Heart left ventricle (tissue), 16 donors: Measurements from ENCODE around the gene SMAD9. TPM values are rescaled to one million over a fixed set of nuclear protein-coding genes. Genes with fewer than 3 reads are reported as not detected.

Experiments
- ATAC-seq, 4 donors: fragments of 200-7000 bp; cut with Tn5 transposase; one replicate each; pipeline ENCODE4 v1.9.1; 2020 to 2022; ENCODE audit warnings: moderate library complexity in 4 of 4, mild to moderate bottlenecking in 3 of 4, moderate number of reproducible peaks in 1 of 4
- DNase-seq, 5 donors: peaks; one replicate each; pipeline ENCODE4 v3.0.0-alpha.2; 2020
- H3K27ac ChIP-seq, 12 donors: fragments of 200-600 bp; sonication (generic) in 4 of 12; one replicate each; pipeline versions ENCODE4 v1.5.0 to v1.8.0; 2016 to 2022; ENCODE audit warnings: mild to moderate bottlenecking in 2 of 12
- H3K27me3 ChIP-seq, 9 donors: fragments of 200-600 bp; sonication (generic) in 2 of 9; one replicate each; pipeline versions ENCODE4 v1.5.1 to v1.8.0; 2016 to 2022; ENCODE audit warnings: mild to moderate bottlenecking in 3 of 9
- H3K36me3 ChIP-seq, 9 donors: fragments of 200-600 bp; sonication (generic) in 2 of 9; one replicate each; pipeline versions ENCODE4 v1.5.0 to v1.8.0; 2018 to 2022; ENCODE audit warnings: mild to moderate bottlenecking in 2 of 9
- H3K4me1 ChIP-seq, 12 donors: fragments of 200-600 bp; sonication (generic) in 4 of 12; one replicate each; pipeline versions ENCODE4 v1.5.0 to v1.8.0; 2016 to 2022; ENCODE audit warnings: mild to moderate bottlenecking in 3 of 12
- H3K4me3 ChIP-seq, 12 donors: fragments of 200-600 bp; sonication (generic) in 4 of 12; one replicate each; pipeline versions ENCODE4 v1.5.0 to v1.8.0; 2017 to 2022; ENCODE audit warnings: mild to moderate bottlenecking in 9 of 12, moderate library complexity in 4 of 12
- H3K9me3 ChIP-seq, 12 donors: fragments of 200-600 bp; sonication (generic) in 4 of 12; one replicate each; pipeline versions ENCODE4 v1.5.0 to v1.8.0; 2016 to 2022; ENCODE audit warnings: mild to moderate bottlenecking in 1 of 12
- CTCF ChIP-seq, 12 donors: fragments of 200-600 bp; sonication (generic) in 4 of 12; IDR thresholded peaks; one replicate each; pipeline versions ENCODE4 v1.5.0 to v1.8.0; 2018 to 2022; ENCODE audit warnings: antibody characterized with exemption in 12 of 12, mild to moderate bottlenecking in 5 of 12
- POLR2A ChIP-seq, 2 donors: fragments of 450-650 bp; IDR thresholded peaks; one replicate each; pipeline ENCODE4 v1.6.1; 2017; ENCODE audit warnings: antibody characterized with exemption in 2 of 2, mild to moderate bottlenecking in 2 of 2, moderate library complexity in 2 of 2
- WGBS, 4 donors: extraction: QIAGEN DNeasy Blood & Tissue Kit in 2 of 4; methylation state at CpG; one replicate each; pipeline versions ENCODE4 v1.1.5 to v1.1.7; 2013 to 2018; 5-methylcytosine and 5-hydroxymethylcytosine counted together
- intact Hi-C, 10 donors: fragments of 100-400 bp; cut with DNase I; formaldehyde crosslinking; loops; one replicate each; pipeline versions ENCODE4 v1.11.1 to v1.14.2; 2022
- polyA plus RNA-seq, 2 donors: library from polyadenylated mRNA; stranded (reverse); fragments of 200-250 nt; gene quantifications; one replicate each; pipeline ENCODE4 v1.2.3, GENCODE V29; 2013
- total RNA-seq, 9 donors: library from RNA; depleted of rRNA in 2 of 9; stranded (reverse); fragments of >200 nt in 2 of 9; fragmentation: NEBNext Ultra II Directional in 3 of 9; extraction: Animal tissue kit (Norgen Biotek cat#: 25700) in 3 of 9; gene quantifications; one replicate each; pipeline versions ENCODE4 v1.1.0 to v1.2.4, GENCODE V29; 2016 to 2023
- donor health status: ischemic (EF 13 %, LVEDD 7.1; RV severe dilation, severe dysfunction).
- donor health status: healthy with polysubstance abuse.
- donor health status: DM: no; HTN: yes; CAD: no.
- donor health status: DM: no; HTN: no; CAD: no.
- donor health status: ischemic (EF 25% LVEDD 6.9; RV normal size, moderate dysfunction).
- donor health status: ischemic (EF 25% LVEDD 5.7; RV mildly dilated, moderate dysfunction).
- donor health status: healthy.
- donor health status: DM: yes; HTN: yes; CAD: no.
- donor health status: ischemic (EF 35%, LVEDD 5.7; RV mildly dilated, moderate dysfunction).
- donor health status: nonischemic (EF 11% LVEDD 7.7; RV severe dilation, severe dysfunction).
- donor health status: DM: yes; HTN: yes; CAD: no.
- donor health status: PGD.
- donor health status: ischemic (EF 29% LVEDD 5.4; RV normal size, mild dysfunction).
- donor health status: nonischemic (EF 23%, LVEDD 6.1; RV moderate dilation, normal function).

Gene SMAD9
- total and polyA plus RNA-seq, 11 donors, result 0.91 to 10.4 (median 4.6) TPM

- WGBS, 4 donors, result 34 to 41% (median 38%) methylated on average over 3 of the region's 3 CpGs
- DNase-seq, result no peak
- ATAC-seq, result peak; percentile 38 to 80 (median 62)
These were observed 61.7 kb downstream of the SMAD9 start for GRCh38 chr13:36858290-36858689.

GRCh38 chr13:36857253-36857652 lies 62.8 kb downstream of the SMAD9 start:
- Histone ChIP-seq H3K9me3 (no peaks in the 10 kb centered on the region), H3K4me3 (no peak overlapping the region), H3K4me1 (peaks cover 0 to 12% (median 1%) of the 10 kb centered on the region in 12 donors), H3K27ac (no peak overlapping the region), H3K27me3 (no peaks in the 10 kb centered on the region), H3K36me3 (peaks cover 0 to 17% (median 4%) of the 10 kb centered on the region in 9 donors)
- intact Hi-C loops, result loop anchor here in 7 of 10 donors (5.0 to 10.0 kb wide), 5 partner anchors 58 to 128 kb away; no protein-coding TSS in a partner anchor
- ATAC-seq, result no peak
- DNase-seq, result no peak
- TF ChIP-seq POLR2A (IDR thresholded peaks at IDR 0.05) (no peak), CTCF (IDR thresholded peaks at IDR 0.05) (no peak)

More at GRCh38 chr13:36858290-36858689, 61.7 kb downstream of the SMAD9 start:
- intact Hi-C loops, result loop anchor here (1.0 to 10.0 kb wide), 8 partner anchors 57 to 127 kb away; no protein-coding TSS in a partner anchor
- no peaks in the 10 kb centered on the region for H3K27me3 ChIP-seq
- H3K27ac ChIP-seq, result no peak overlapping the region
- H3K4me1 ChIP-seq, result peaks cover 0 to 21% (median 2%) of the 10 kb centered on the region in 12 donors
- H3K9me3 ChIP-seq, result no peaks in the 10 kb centered on the region
- peak; percentile 19 to 62 (median 48) for TF ChIP-seq CTCF (IDR thresholded peaks at IDR 0.05)
- no peak for TF ChIP-seq POLR2A (IDR thresholded peaks at IDR 0.05)
- H3K4me3 ChIP-seq, result no peak overlapping the region
- H3K36me3 ChIP-seq, result peaks cover 0 to 13% (median 1%) of the 10 kb centered on the region in 9 donors

- intact Hi-C loops, result loop anchor here in 2 of 10 donors (10.0 kb wide), 2 partner anchors 64 to 134 kb away; no protein-coding TSS in a partner anchor
- no peak for ATAC-seq
- no peaks in the 10 kb centered on the region for H3K27me3 ChIP-seq
These were observed 69.1 kb downstream of the SMAD9 start for GRCh38 chr13:36850790-36851438.

More at GRCh38 chr13:36850790-36851438, 69.1 kb downstream of the SMAD9 start:
- Histone ChIP-seq H3K27ac (no peak overlapping the region), H3K9me3 (no peaks in the 10 kb centered on the region), H3K36me3 (peaks cover 0 to 33% (median 4%) of the 10 kb centered on the region in 9 donors), H3K4me3 (no peak overlapping the region), H3K4me1 (peaks cover 0 to 18% (median 8%) of the 10 kb centered on the region in 12 donors)
- no peak for TF ChIP-seq POLR2A (IDR thresholded peaks at IDR 0.05)
- peak in 4 of 12 donors; percentile 22 to 27 (median 26) for TF ChIP-seq CTCF (IDR thresholded peaks at IDR 0.05)
- WGBS, 4 donors, result 88 to 94% (median 93%) methylated on average over 13 of the region's 13 CpGs
- no peak for DNase-seq
